GM18520 (cell line): ENCODE results near the gene LAMB3.

Experiments
- ATAC-seq: cut with Tn5 transposase; IDR thresholded peaks from one replicate; pipeline ENCODE4 v1.9.1; 2021; ENCODE audit not compliant: unreplicated experiment

The LAMB3 gene

GRCh38 chr1:209600541-209600940, 51.7 kb downstream of the LAMB3 start:
- no peak for ATAC-seq

GRCh38 chr1:209598227-209598626, 54.0 kb downstream of the LAMB3 start:
- no peak for ATAC-seq

GRCh38 chr1:209597499-209597898, 54.7 kb downstream of the LAMB3 start:
- no peak for ATAC-seq

- no peak for ATAC-seq
Measured at GRCh38 chr1:209595599-209596285, 56.5 kb downstream of the LAMB3 start.

GRCh38 chr1:209595028-209595427, 57.2 kb downstream of the LAMB3 start:
- no peak for ATAC-seq

- no peak for ATAC-seq
Measured at GRCh38 chr1:209594440-209594839, 57.8 kb downstream of the LAMB3 start.

- no peak for ATAC-seq
Measured at GRCh38 chr1:209593747-209594146, 58.5 kb downstream of the LAMB3 start.

GRCh38 chr1:209590405-209590804, 61.8 kb downstream of the LAMB3 start:
- ATAC-seq, result no peak

GRCh38 chr1:209589863-209590262, 62.4 kb downstream of the LAMB3 start:
- ATAC-seq, result no peak

GRCh38 chr1:209589440-209589839, 62.8 kb downstream of the LAMB3 start:
- ATAC-seq, result no peak

- no peak for ATAC-seq
Measured at GRCh38 chr1:209587789-209588188, 64.4 kb downstream of the LAMB3 start.

GRCh38 chr1:209586221-209586740, 65.9 kb downstream of the LAMB3 start:
- ATAC-seq, result no peak

- no peak for ATAC-seq
Measured at GRCh38 chr1:209585672-209586071, 66.6 kb downstream of the LAMB3 start.

GRCh38 chr1:209585197-209585596, 67.0 kb downstream of the LAMB3 start:
- no peak for ATAC-seq

GRCh38 chr1:209584231-209584672, 68.0 kb downstream of the LAMB3 start:
- ATAC-seq, result no peak

- no peak for ATAC-seq
Measured at GRCh38 chr1:209583408-209583807, 68.8 kb downstream of the LAMB3 start, which contains the start of gene CAMK1G. CAMK1G (plus strand) TSS chr1:209583714; CDS start chr1:209594984, 11,270 bp downstream.

GRCh38 chr1:209580577-209580976, 71.6 kb downstream of the LAMB3 start:
- no peak for ATAC-seq

GRCh38 chr1:209577346-209577745, 74.9 kb downstream of the LAMB3 start:
- no peak for ATAC-seq

GRCh38 chr1:209576392-209577197, 75.6 kb downstream of the LAMB3 start:
- ATAC-seq, result no peak

- no peak for ATAC-seq
Measured at GRCh38 chr1:209570743-209571142, 81.5 kb downstream of the LAMB3 start.

- no peak for ATAC-seq
Measured at GRCh38 chr1:209569455-209570207, 82.6 kb downstream of the LAMB3 start.
